ENCODE measurements around the gene CSDE1.

The CSDE1 gene

GRCh38 chr1:114749835-114750234 is 7.9 kb downstream of the CSDE1 start:
- DNase-seq (ENCODE audit: low spot score): no peak

GRCh38 chr1:114746450-114747121 is 11.2 kb downstream of the CSDE1 start:
- no peak for DNase-seq (ENCODE audit: low spot score)

- no peak for DNase-seq (ENCODE audit: low spot score)
Measured at GRCh38 chr1:114745291-114745690, 12.5 kb downstream of the CSDE1 start.

GRCh38 chr1:114741963-114742746 is 15.6 kb downstream of the CSDE1 start:
- DNase-seq (ENCODE audit: low spot score): no peak

GRCh38 chr1:114740331-114740730 is 17.5 kb downstream of the CSDE1 start:
- no peak for DNase-seq (ENCODE audit: low spot score)

GRCh38 chr1:114737314-114737849 is 20.4 kb downstream of the CSDE1 start:
- no peak for DNase-seq (ENCODE audit: low spot score)

GRCh38 chr1:114735479-114735878 is 22.3 kb downstream of the CSDE1 start:
- no peak for DNase-seq (ENCODE audit: low spot score)

GRCh38 chr1:114729782-114730181 is 28.0 kb downstream of the CSDE1 start:
- DNase-seq (ENCODE audit: low spot score): no peak

- no peak for DNase-seq (ENCODE audit: low spot score)
Measured at GRCh38 chr1:114728553-114728952, 29.2 kb downstream of the CSDE1 start.

GRCh38 chr1:114725230-114725629 is 32.6 kb downstream of the CSDE1 start:
- no peak for DNase-seq (ENCODE audit: low spot score)

GRCh38 chr1:114723915-114724314 is 33.9 kb downstream of the CSDE1 start:
- DNase-seq (ENCODE audit: low spot score): no peak

GRCh38 chr1:114723457-114723856 is 34.3 kb downstream of the CSDE1 start:
- DNase-seq (ENCODE audit: low spot score): no peak

GRCh38 chr1:114720492-114720891 is 37.3 kb downstream of the CSDE1 start:
- no peak for DNase-seq (ENCODE audit: low spot score)

GRCh38 chr1:114719424-114719787 is 38.4 kb downstream of the CSDE1 start:
- DNase-seq (ENCODE audit: low spot score): no peak

GRCh38 chr1:114718661-114719423 is 38.9 kb downstream of the CSDE1 start:
- DNase-seq (ENCODE audit: low spot score): no peak

GRCh38 chr1:114716304-114717170 is 41.2 kb downstream of the CSDE1 start, which contains the start of gene NRAS:
Gene NRAS, minus strand, starts transcription at chr1:114716771. Its CDS starts 611 bp downstream, at chr1:114716160.
- peak; percentile 98 for DNase-seq (ENCODE audit: low spot score)

GRCh38 chr1:114715952-114716303 is 41.9 kb downstream of the CSDE1 start:
- DNase-seq (ENCODE audit: low spot score): no peak

GRCh38 chr1:114712977-114713376 is 44.8 kb downstream of the CSDE1 start:
- DNase-seq (ENCODE audit: low spot score): no peak

- no peak for DNase-seq (ENCODE audit: low spot score)
Measured at GRCh38 chr1:114710360-114710759, 47.4 kb downstream of the CSDE1 start.

- no peak for DNase-seq (ENCODE audit: low spot score)
Measured at GRCh38 chr1:114707604-114708003, 50.2 kb downstream of the CSDE1 start.

- no peak for DNase-seq (ENCODE audit: low spot score)
Measured at GRCh38 chr1:114703242-114703641, 54.5 kb downstream of the CSDE1 start.

GRCh38 chr1:114702737-114703136 is 55.0 kb downstream of the CSDE1 start:
- no peak for DNase-seq (ENCODE audit: low spot score)
